Activated T-cell treated with anti-CD3 and anti-CD28 coated beads, Interleukin-2, amount 50 U/mL, for 72 hours (primary cell): ENCODE data around the gene FBXL2. TPM values are rescaled to one million over a fixed set of nuclear protein-coding genes. Genes with fewer than 3 reads are reported as not detected.
"Not testable (repeated sequence)": the region's sequence is repeated elsewhere in the genome, so short reads cannot be mapped to it uniquely, and the experiment has no call there.

ENCODE experiments used
- ATAC-seq, 2 donors: fragments of 150-1000 bp; cut with Tn5 transposase; replicated peaks in 1 of 2; 2 replicates each; pipeline ENCODE4 v1.10.0; 2021; ENCODE audit warnings: moderate library complexity in 2 of 2, mild to moderate bottlenecking in 1 of 2
- DNase-seq, 2 donors: peaks; one replicate each; pipeline ENCODE4 v3.0.0; 2021 to 2022; ENCODE audit warnings: mixed read lengths in 1 of 2
- H3K27ac Mint-ChIP-seq: one replicate; pipeline ENCODE4 v1.8.0; 2022; ENCODE audit warnings: mild to moderate bottlenecking, moderate library complexity, mixed read lengths
- H3K27me3 Mint-ChIP-seq: one replicate; pipeline ENCODE4 v1.8.0; 2022; ENCODE audit warnings: low read depth, mixed read lengths
- H3K36me3 Mint-ChIP-seq, 2 donors: one replicate each; pipeline ENCODE4 v1.8.0; 2022; ENCODE audit warnings: mixed read lengths in 2 of 2, mild to moderate bottlenecking in 1 of 2; ENCODE audit not compliant: insufficient read depth in 2 of 2
- H3K4me1 Mint-ChIP-seq: one replicate; pipeline ENCODE4 v1.8.0; 2022; ENCODE audit warnings: low read depth, mixed read lengths
- H3K4me3 Mint-ChIP-seq, 2 donors: one replicate each; pipeline ENCODE4 v1.8.0; 2022; ENCODE audit warnings: mild to moderate bottlenecking in 2 of 2, mixed read lengths in 2 of 2, moderate library complexity in 2 of 2
- H3K9me3 Mint-ChIP-seq, 2 donors: one replicate each; pipeline ENCODE4 v1.8.0; 2022; ENCODE audit warnings: mixed read lengths in 2 of 2
- total RNA-seq, 2 donors: library from RNA; stranded (reverse); gene quantifications; one replicate each; pipeline ENCODE4 v1.2.3, GENCODE V29; 2022

The FBXL2 gene
- total RNA-seq, 2 donors from 2014 or later: 0.09 TPM; not detected in 1

- Mint-ChIP-seq H3K4me1 (no peaks in the 10 kb centered on the region), H3K4me3 (no peak overlapping the region), H3K36me3 (peaks cover 18 to 30% of the 10 kb centered on the region in 2 donors), H3K27ac (no peak overlapping the region), H3K9me3 (no peaks in the 10 kb centered on the region), H3K27me3 (no peaks in the 10 kb centered on the region)
- ATAC-seq (no peak), DNase-seq (no peak)
Observed at GRCh38 chr3:33398410-33398809, 121.2 kb downstream of the FBXL2 start.

- Mint-ChIP-seq H3K4me3 (no peak overlapping the region), H3K27me3 (no peaks in the 10 kb centered on the region), H3K9me3 (no peaks in the 10 kb centered on the region), H3K4me1 (no peaks in the 10 kb centered on the region), H3K27ac (no peak overlapping the region), H3K36me3 (peaks cover 16 to 28% of the 10 kb centered on the region in 2 donors)
- DNase-seq (no peak), ATAC-seq (no peak)
Observed at GRCh38 chr3:33401781-33402180, 124.5 kb downstream of the FBXL2 start.

DNA sequence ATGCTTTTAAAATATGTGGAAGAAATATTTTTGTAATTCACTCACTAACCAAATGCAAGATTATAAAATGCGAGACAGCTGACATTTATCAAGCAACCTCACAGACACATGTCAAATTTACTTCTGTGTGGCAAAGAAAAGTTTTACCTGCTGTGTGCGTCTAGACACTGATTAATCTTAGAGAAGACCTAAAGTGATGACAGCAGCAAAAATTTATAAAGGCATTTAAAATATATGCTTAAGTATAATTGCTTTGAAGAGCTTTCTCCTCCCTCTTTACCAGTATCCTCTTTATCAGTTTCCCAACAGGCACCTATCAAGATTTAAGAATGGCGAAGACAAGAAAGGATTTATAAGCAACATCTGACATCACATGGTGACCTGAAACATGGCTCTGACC lies 125.7 kb downstream of the FBXL2 start:
- Mint-ChIP-seq H3K27me3 (no peaks in the 10 kb centered on the region), H3K4me3 (no peak overlapping the region), H3K27ac (no peak overlapping the region), H3K4me1 (no peaks in the 10 kb centered on the region), H3K9me3 (no peaks in the 10 kb centered on the region), H3K36me3 (peaks cover 14 to 22% of the 10 kb centered on the region in 2 donors)
- DNase-seq: no peak
- ATAC-seq: no peak

DNA sequence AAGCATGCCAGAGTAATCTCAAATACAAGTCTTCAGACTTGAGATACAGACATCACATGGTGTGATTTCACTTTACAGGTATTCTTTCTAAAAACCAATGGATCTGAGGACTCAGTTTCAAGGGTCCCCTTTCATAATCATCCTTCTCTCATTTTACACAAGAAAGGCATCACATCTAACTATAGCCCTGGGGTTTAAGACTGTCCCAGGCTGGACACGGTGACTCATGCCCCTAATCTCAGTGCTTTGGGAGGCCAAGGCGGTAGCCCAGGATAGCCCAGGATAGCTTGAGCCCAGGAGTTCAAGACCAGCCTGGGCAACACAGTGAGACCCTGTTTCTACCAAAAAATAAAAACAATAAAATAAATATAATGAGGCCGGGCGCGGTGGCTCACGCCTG lies 126.5 kb downstream of the FBXL2 start:
- Mint-ChIP-seq H3K36me3 (peaks cover 14 to 25% of the 10 kb centered on the region in 2 donors), H3K4me1 (no peaks in the 10 kb centered on the region), H3K27me3 (no peaks in the 10 kb centered on the region), H3K9me3 (no peaks in the 10 kb centered on the region), H3K4me3 (no peak overlapping the region), H3K27ac (no peak overlapping the region)
- DNase-seq: no peak
- ATAC-seq: no peak

DNA sequence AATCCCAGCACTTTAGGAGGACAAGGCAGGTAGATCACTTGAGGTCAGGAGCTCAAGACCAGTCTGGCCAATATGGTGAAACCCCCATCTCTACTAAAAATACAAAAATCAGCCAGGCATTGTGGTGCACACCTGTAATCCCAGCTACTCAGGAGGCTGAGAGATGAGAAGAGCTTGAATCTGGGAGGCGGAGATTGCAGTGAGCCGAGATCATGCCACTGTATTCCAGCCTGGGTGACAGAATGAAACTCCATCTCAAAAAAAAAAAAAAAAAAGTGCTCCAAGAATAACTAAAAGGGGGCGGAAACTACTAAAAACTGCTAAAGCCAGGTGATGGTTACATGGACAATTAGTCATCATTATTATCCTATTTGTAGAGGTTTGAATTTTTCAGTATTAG lies 133.6 kb downstream of the FBXL2 start:
- not testable (repeated sequence) for H3K4me1 Mint-ChIP-seq, H3K9me3 Mint-ChIP-seq, H3K27ac Mint-ChIP-seq, H3K27me3 Mint-ChIP-seq, DNase-seq, ATAC-seq, H3K4me3 Mint-ChIP-seq
- peaks cover 14 to 40% of the 10 kb centered on the region in 2 donors for H3K36me3 Mint-ChIP-seq

- peaks cover 14 to 32% of the 10 kb centered on the region in 2 donors for H3K36me3 Mint-ChIP-seq
- H3K9me3 Mint-ChIP-seq: no peaks in the 10 kb centered on the region
- H3K4me1 Mint-ChIP-seq: peaks cover 32% of the 10 kb centered on the region
- peak; percentile 84 to 95 for ATAC-seq
- peak overlapping the region; percentile 97 for H3K27ac Mint-ChIP-seq
- DNase-seq: no peak
- no peaks in the 10 kb centered on the region for H3K27me3 Mint-ChIP-seq
- peak overlapping the region in 1 of 2 donors; percentile 87 for H3K4me3 Mint-ChIP-seq
Observed at GRCh38 chr3:33417066-33417673, 139.9 kb downstream of the FBXL2 start.

- H3K36me3 Mint-ChIP-seq: peaks cover 7 to 23% of the 10 kb centered on the region in 2 donors
- no peak for DNase-seq
- H3K9me3 Mint-ChIP-seq: no peaks in the 10 kb centered on the region
- no peak overlapping the region for H3K4me3 Mint-ChIP-seq
- no peak for ATAC-seq
- peaks cover 28% of the 10 kb centered on the region for H3K4me1 Mint-ChIP-seq
- H3K27ac Mint-ChIP-seq: peak overlapping the region; percentile 65
- H3K27me3 Mint-ChIP-seq: no peaks in the 10 kb centered on the region
Observed at GRCh38 chr3:33419948-33420347, 142.7 kb downstream of the FBXL2 start.

GRCh38 chr3:33420966-33421365 lies 143.7 kb downstream of the FBXL2 start:
- H3K27me3 Mint-ChIP-seq: no peaks in the 10 kb centered on the region
- no peak overlapping the region for H3K4me3 Mint-ChIP-seq
- no peak for ATAC-seq
- H3K36me3 Mint-ChIP-seq: peaks cover 7 to 22% of the 10 kb centered on the region in 2 donors
- DNase-seq: no peak
- H3K4me1 Mint-ChIP-seq: peaks cover 28% of the 10 kb centered on the region
- H3K9me3 Mint-ChIP-seq: no peaks in the 10 kb centered on the region
- peak overlapping the region; percentile 46 for H3K27ac Mint-ChIP-seq

DNA sequence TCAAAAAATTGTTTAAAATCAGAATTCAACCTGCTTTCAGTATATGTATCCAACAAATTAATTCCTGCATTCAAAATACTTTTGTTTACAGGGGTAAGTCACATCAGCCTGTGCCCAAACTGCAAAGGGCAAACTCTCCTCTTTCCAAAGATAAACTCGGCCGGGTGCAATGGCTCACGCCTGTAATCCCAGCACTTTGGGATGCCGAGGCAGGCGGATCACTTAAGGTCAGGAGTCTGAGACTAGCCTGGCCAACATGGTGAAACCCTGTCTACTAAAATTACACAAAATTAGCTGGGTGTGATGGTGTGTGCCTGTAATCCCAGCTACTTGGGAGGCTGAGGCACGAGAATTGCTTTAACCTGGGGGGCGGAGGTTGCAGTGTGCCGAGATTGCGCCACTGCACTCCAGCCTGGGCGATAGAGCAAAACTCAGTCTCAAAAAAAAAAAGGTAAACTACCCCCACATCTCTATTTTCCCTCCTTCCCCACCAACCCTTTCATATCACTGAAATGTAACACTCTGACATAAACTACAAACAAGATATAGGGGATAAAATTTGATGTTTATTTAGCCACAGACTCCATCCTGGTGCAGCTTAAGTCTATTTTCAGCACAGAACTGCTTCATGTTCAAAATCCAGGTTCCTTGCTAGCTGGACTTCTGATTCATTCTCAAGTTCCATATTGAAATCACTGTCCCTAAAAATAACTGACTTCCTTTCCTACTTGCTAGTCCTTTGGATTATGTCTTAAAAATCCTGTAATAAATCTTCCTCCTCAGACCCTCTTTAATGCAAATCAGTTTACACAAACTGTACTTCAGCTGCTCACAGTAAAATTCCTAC lies 147.6 kb downstream of the FBXL2 start:
- Mint-ChIP-seq H3K4me1 (peaks cover 48% of the 10 kb centered on the region), H3K36me3 (peaks cover 2 to 14% of the 10 kb centered on the region in 2 donors), H3K27me3 (no peaks in the 10 kb centered on the region), H3K27ac (peak overlapping the region; percentile 8), H3K9me3 (no peaks in the 10 kb centered on the region), H3K4me3 (no peak overlapping the region)
- ATAC-seq: no peak
- no peak for DNase-seq

DNA sequence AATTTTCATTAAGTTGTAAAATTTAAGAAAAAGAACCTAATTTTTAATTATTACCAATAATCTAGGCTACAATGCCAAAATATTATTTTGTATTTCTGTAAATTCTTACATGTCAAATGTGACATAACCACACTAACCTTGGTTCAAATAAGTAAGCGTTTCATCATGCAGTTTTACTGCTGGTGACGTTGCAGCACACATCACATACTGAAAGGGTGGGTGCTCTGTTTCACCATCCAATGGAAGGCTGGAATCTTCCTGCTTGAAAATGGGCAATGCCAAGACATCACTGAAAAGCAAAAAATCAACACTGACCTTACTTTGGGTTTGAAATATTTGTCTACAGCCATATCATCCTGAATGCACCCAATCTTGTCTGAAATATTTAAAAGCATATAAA lies 148.2 kb downstream of the FBXL2 start:
- H3K27ac Mint-ChIP-seq: peak overlapping the region; percentile 8
- H3K4me1 Mint-ChIP-seq: peaks cover 48% of the 10 kb centered on the region
- no peak overlapping the region for H3K4me3 Mint-ChIP-seq
- no peaks in the 10 kb centered on the region for H3K27me3 Mint-ChIP-seq
- peaks cover 2 to 12% of the 10 kb centered on the region in 2 donors for H3K36me3 Mint-ChIP-seq
- ATAC-seq (no peak), DNase-seq (no peak)
- no peaks in the 10 kb centered on the region for H3K9me3 Mint-ChIP-seq

DNA sequence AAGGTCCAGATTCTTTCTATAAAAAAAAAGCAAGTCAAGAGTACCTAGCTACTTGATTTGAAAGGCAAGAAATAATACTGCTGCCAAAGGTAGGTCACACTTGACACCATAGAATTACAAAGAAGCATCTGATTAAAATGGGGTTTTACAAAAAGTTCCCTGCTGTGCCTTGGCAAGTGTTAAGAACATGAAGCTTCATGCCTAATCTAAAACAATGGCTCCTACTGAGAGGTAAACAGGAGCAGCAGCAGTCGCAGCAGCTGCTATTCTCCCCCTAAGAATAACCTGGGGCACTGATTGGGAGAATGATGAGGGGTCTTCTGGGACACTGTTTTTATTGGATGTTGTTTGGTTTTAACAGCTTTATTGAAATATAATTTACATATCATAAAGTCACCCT lies 148.8 kb downstream of the FBXL2 start:
- Mint-ChIP-seq H3K27me3 (no peaks in the 10 kb centered on the region), H3K36me3 (peaks cover 0 to 9% of the 10 kb centered on the region in 2 donors), H3K9me3 (no peaks in the 10 kb centered on the region), H3K27ac (peak overlapping the region; percentile 62), H3K4me3 (no peak overlapping the region), H3K4me1 (peaks cover 49% of the 10 kb centered on the region)
- DNase-seq (no peak), ATAC-seq (no peak)

- Mint-ChIP-seq H3K27me3 (no peaks in the 10 kb centered on the region), H3K27ac (peak overlapping the region; percentile 62), H3K4me3 (no peak overlapping the region), H3K36me3 (peaks cover 0 to 5% of the 10 kb centered on the region in 2 donors), H3K4me1 (peaks cover 56% of the 10 kb centered on the region), H3K9me3 (no peaks in the 10 kb centered on the region)
- ATAC-seq: no peak
- DNase-seq: no peak
Observed at GRCh38 chr3:33426630-33427317, 149.5 kb downstream of the FBXL2 start.

DNA sequence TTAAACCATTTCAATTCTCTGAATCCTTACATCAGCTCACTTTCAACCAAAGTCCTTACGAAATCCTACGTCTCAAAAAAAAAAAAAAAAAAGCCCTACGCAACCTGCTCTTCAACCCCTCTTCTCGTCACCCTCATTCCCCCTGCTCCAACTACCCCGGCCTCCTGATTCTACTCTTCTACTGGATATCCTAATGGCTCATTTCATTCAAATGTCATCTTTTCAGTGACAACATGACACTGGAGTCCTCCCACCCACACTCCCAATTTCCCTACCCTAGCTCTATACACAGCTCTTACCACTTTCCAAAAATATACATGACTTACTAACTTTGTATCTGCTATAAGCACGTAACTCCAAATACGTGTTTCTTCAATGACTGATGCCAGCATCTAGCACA lies 151.5 kb downstream of the FBXL2 start:
- ATAC-seq (no peak), DNase-seq (no peak)
- Mint-ChIP-seq H3K9me3 (no peaks in the 10 kb centered on the region), H3K4me3 (no peak overlapping the region), H3K4me1 (peaks cover 76% of the 10 kb centered on the region), H3K27ac (peak overlapping the region; percentile 86), H3K36me3 (no peaks in the 10 kb centered on the region), H3K27me3 (no peaks in the 10 kb centered on the region)
